Frontal cortex (tissue), 4 donors: Measurements from ENCODE around the gene KRT4. TPM values are rescaled to one million over a fixed set of nuclear protein-coding genes. Genes with fewer than 3 reads are reported as not detected.

Source experiments
- DNase-seq, 2 donors: peaks; one replicate each; pipeline ENCODE4 v3.0.0; 2012; ENCODE audit warnings: low spot score in 2 of 2
- FAIRE-seq: peaks from 2 replicates; lab custom pipeline; 2012; peaks lifted over from hg19 to GRCh38; lab: Jason Lieb, UNC
- total RNA-seq: library from RNA; depleted of rRNA; stranded (reverse); fragments of >200 nt; gene quantifications from one replicate; pipeline ENCODE4 v1.2.3, GENCODE V29; 2014
- donor health status: control.
- donor health status: control.
- donor health status: control.

Gene KRT4
- total RNA-seq, 1 donor from 2014 or later, result not detected

DNA sequence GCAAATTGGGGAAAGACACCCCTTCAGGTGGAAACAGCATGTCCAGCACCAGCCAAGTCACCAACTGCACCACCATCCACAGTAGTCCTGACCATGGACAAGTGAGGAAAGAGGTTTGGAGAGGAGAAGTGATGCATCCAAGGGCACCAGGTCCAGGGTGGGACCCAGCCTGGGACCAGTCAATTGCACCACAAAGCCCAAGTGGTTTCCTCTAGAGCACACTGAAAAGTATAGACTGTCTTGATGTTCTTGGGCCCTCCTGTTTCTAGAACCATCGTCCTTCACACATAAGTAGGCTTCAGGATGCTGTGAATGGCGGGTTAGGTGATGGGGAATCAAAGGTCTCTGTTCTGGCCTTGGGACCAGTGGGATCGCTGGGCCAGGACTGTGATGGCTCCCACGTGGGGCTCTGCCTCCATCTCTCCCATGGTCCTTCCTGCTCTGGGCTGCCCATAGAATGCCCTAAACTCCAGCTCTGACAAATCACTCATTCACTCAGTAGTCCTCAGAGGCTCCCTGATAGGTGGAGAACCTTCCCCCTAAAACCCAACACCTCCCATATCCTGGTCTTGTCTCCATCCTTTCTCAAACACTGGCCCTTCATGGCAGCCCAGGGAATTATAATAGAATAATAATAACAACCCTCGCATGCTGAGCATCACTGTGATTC, 11.0 kb upstream of the KRT4 start:
- FAIRE-seq (no peak), DNase-seq (no peak)

- no peak for DNase-seq
- no peak for FAIRE-seq
These were observed 10.0 kb upstream of the KRT4 start for GRCh38 chr12:52823761-52824450.

GRCh38 chr12:52822771-52823510, 9.0 kb upstream of the KRT4 start:
- FAIRE-seq (no peak), DNase-seq (no peak)

- FAIRE-seq (no peak), DNase-seq (no peak)
These were observed 8.1 kb upstream of the KRT4 start for GRCh38 chr12:52821826-52822660.

DNA sequence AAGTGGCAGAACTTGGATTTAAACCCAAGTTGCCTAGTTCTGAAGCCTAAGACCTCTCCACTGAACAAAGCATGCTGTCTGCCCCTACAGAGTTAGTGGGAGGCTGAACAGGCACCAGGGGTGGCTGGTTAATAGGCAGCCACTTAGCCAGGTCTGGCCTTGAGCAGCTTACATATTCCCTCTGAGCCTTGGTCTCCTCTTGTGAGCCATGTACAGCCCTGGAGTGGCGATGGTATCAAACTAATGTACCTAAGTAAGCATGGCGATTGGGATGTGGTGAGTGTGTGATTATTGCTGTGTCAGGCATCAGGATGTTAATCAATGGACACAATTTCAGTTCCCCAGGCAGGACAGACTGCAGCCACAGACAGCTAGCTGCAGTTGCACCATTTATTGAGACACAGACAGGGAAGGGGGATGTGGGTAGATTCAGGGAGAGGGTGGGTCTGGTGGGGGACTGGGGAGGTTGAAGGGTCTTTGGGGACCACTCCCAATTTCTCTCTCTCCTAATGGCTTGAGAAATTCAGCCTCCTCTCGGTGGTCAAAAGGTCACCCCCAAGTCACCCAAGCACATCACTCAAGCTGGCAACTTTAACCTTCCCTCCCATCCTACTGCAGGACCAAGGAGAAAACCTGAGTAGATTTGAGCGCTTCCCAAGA, 7.3 kb upstream of the KRT4 start:
- DNase-seq (no peak), FAIRE-seq (no peak)

GRCh38 chr12:52820521-52820920, 6.6 kb upstream of the KRT4 start:
- FAIRE-seq (no peak), DNase-seq (no peak)

GRCh38 chr12:52819731-52820510, 6.0 kb upstream of the KRT4 start:
- DNase-seq (no peak), FAIRE-seq (no peak)

GRCh38 chr12:52818887-52819420, 5.0 kb upstream of the KRT4 start:
- FAIRE-seq, result no peak

GRCh38 chr12:52818388-52818787, 4.5 kb upstream of the KRT4 start:
- FAIRE-seq (no peak), DNase-seq (no peak)

More at GRCh38 chr12:52818887-52819420, 5.0 kb upstream of the KRT4 start:
- DNase-seq, result no peak

DNA sequence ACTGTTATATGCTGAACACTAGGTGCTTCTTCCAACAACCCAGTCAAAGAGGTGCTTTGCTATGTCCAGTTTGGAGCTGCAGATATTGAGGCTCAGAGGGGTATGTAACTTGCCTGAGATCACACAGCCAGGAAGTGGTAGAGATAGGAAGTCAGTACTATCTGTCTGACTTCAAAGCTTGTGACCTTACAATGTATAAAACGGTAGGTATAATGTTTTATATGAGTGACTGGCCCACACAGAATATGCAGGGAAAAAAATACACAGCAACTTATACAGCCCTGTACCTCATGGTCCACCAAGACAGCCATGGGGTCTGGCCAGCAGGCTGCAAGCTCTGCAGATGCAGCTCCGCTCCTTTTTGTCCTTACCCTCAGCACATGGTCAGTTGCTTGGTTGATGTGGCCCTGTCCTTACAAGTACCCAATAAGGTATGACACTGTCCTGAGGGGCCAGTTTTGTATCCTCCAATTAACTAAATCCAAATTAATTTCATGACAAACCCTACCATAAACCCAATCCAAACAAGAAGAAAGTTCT, 3.9 kb upstream of the KRT4 start:
- DNase-seq (no peak), FAIRE-seq (no peak)

DNA sequence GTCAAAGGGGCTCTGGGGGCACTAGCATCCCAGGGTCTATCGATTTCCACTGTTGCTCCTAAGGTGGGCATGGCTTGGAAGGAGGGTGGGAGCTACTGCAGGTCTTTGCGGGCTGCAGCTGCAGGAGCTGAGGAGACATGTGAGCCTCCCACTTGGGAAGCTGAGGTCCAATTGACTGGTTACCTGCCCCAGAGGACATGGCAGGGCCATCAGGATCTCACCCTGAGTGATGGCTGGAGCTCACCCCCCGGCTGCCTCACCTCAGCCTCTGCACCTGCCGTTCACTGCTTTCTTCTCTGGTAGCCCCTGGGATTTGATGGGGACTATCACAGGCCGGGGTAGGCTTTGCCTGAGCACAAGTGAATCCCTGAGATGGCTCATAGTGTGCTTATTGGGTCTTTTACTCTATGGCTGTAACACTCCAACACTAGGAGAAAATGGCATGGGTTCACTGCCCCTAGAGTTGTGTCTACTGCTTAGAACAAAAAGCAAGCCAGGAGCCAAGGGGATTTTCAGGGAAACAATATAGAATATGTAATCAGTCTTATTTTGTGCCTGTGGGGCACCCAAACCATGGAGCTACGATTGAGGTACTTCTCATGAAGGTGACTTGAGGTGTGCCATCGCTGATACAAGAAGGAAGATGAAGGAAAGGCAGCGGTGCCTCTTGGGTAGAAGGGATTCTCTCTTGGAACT, 3.2 kb upstream of the KRT4 start:
- DNase-seq (no peak), FAIRE-seq (no peak)

GRCh38 chr12:52815676-52816588, 2.0 kb upstream of the KRT4 start:
- FAIRE-seq (no peak), DNase-seq (no peak)

GRCh38 chr12:52815161-52815560, 1.2 kb upstream of the KRT4 start:
- FAIRE-seq, result no peak
- no peak for DNase-seq

- no peak for FAIRE-seq
- no peak for DNase-seq
These were observed 817 bp upstream of the KRT4 start for GRCh38 chr12:52814710-52815155.

- DNase-seq, result no peak
- no peak for FAIRE-seq
These were observed 605 bp downstream of the KRT4 start for GRCh38 chr12:52813203-52813819.

DNA sequence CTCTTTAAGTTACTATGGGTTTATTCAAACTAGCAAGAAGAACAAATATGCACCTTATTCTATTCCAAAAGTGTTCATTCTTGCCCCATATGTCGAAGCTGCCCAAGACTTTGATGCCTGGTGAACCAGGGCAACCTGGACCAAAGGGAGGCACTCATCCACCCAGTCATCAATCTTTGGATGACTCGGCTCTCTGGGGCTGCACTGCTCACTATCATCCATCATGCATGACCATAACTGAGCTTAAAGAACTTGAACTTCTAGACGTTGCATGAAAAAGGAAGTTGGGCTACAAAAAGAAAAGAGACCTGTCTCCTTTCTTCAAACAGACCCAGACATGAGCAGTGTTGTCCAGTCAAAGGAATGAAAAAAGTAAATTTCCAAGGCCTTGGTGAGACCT, 1.2 kb downstream of the KRT4 start:
- FAIRE-seq (no peak), DNase-seq (no peak)
